Measurements from ENCODE around the gene TBC1D10A.

DNA sequence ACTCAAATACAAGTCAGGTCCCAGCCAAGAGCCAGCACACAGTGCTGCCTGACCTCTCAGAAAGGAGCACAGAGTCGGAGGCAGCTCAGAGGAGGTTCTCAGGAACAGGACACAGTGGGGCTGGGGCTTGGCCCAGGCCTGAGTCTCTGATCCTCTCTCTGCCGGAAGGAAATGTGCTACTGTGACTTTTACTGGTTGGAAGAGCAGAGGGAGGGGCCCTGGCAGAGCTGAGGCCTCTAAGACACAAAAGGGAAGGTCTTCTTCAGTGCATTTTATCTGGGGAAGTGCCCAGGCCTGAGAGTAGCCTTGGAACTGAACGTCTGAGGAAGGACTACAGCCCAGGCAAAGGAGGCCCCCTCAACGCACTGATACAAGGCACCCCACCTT lies 21.2 kb downstream of the TBC1D10A start:
- no peak for TF ChIP-seq CTCF (IDR thresholded peaks at IDR 0.05; ENCODE audit: insufficient read depth, low read length)
- no peak for TF ChIP-seq GABPA (IDR thresholded peaks at IDR 0.05; ENCODE audit: low read depth)
- no peak for TF ChIP-seq POLR2AphosphoS5 (IDR thresholded peaks at IDR 0.05; ENCODE audit: low read depth)
- no peak for TF ChIP-seq REST (IDR thresholded peaks at IDR 0.05; ENCODE audit: insufficient replicate concordance, low read depth)
- peak; percentile 69; the same call in 1 of the 2 replicates for TF ChIP-seq SPI1 (IDR thresholded peaks at IDR 0.05; ENCODE audit: borderline replicate concordance, low read depth)
